GM12891 (cell line): ENCODE results near the gene UBE2J2.

Experiments
- DNase-seq: peaks from one replicate; pipeline ENCODE4 v3.0.0; 2011; ENCODE audit warnings: low spot score; ENCODE audit not compliant: insufficient read length
- FAIRE-seq: peaks from 2 replicates; lab custom pipeline; 2011; peaks lifted over from hg19 to GRCh38; lab: Jason Lieb, UNC
- PAX5 ChIP-seq: IDR thresholded peaks from 2 replicates; pipeline ENCODE4 v1.6.1; 2011; ENCODE audit warnings: low read length, moderate library complexity, mild to moderate bottlenecking; ENCODE audit not compliant: insufficient read depth, severe bottlenecking
- POLR2A ChIP-seq: IDR thresholded peaks from 2 replicates; pipeline ENCODE4 v1.6.1; 2011; ENCODE audit warnings: low read depth, low read length, control low read depth
- POLR2AphosphoS5 ChIP-seq: IDR thresholded peaks from 2 replicates; pipeline ENCODE4 v1.6.1; 2011; ENCODE audit warnings: low read depth, low read length, control low read depth
- POU2F2 ChIP-seq: IDR thresholded peaks from 2 replicates; pipeline ENCODE4 v1.6.1; 2011; ENCODE audit warnings: low read depth, mild to moderate bottlenecking, control low read depth, low read length, moderate library complexity
- SPI1 ChIP-seq: IDR thresholded peaks from 2 replicates; pipeline ENCODE4 v1.6.1; 2011; ENCODE audit warnings: low read depth, low read length, control low read depth
- TAF1 ChIP-seq: IDR thresholded peaks from 2 replicates; pipeline ENCODE4 v1.6.1; 2011; ENCODE audit warnings: low read depth, low read length, control low read depth

The UBE2J2 gene

DNA sequence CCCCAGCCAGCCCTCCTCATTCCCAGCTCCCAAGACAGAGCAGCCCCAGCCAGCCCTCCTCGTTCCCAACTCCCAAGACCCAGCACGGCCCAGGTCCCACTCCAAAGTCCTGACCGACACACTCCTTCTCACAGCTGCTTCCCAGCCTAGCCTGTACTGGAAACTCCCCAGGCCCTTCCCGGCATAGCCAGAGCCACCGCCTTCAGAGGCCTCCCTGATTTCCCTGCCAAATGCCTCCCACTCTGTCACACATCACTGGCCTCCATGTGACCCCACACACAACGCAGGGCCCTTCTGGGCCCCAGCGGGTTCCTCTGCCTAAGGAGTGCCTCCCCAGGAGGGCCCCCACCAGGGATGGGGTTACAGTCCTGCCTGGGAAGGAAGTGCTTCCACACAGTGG, 2.8 kb downstream of the UBE2J2 start:
- TF ChIP-seq POLR2AphosphoS5 (no peak), SPI1 (no peak), PAX5 (no peak), POU2F2 (no peak), TAF1 (no peak)
- no peak for FAIRE-seq

DNA sequence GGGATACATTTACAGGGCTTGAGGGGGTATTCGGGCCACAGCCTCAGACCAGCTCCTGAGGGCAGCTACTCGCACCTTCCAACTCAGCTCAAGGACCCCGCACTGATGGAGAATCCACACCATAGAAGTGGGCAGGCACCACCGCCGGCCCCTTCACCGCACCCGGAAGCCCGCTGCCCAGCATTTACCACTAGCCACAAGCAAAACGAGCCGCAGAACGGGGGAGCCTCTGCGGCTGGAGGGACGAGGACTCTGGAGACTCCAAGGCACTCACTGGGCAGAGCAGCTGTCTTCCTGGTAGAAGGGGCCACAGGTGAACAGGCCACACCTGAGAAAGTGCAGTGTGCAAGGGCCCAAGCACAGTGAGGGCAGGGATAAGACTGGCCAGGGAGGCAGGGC, 5.4 kb downstream of the UBE2J2 start:
- TF ChIP-seq SPI1 (no peak), TAF1 (no peak), POLR2AphosphoS5 (no peak)
- no peak for FAIRE-seq

More for the DNA sequence above, 2.8 kb downstream of the UBE2J2 start:
- no peak for DNase-seq

DNA sequence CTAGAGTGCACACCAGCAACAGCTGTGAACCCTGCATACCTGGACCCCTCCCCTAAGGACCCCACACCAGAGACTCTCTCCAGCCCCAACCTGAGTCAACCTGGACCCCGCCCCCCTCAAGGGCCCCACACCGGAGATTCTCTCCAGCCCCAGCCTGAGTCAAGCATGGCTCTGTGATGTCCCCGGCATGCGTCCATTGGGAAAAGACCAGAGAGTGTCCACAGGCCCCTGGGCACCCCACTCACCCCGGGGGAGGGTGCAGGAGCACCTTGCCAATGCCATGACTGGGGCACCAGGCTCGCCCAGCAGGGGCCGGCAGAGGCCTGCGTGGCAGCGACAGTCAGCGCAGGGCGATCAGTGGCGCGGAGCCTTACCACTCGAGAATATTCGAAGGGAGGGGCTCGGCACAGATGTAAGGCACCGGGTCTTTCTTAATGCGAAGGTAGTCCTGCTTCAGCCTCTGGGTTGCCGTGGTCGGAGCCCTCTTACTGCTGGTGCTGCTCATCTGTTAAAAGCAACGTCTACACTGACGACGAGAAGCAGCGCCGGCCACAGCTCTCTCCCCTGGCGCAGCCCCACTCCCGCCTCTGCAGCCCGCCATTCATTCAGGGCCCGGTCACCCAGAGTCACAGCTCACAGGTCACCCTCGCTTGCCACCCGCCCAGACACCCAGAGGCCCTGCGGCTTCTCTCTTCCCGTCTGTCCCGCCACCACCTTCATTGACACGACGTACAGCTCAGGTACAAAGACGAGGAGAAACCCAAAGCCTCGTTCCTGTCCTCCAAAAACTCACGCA, 6.0 kb downstream of the UBE2J2 start:
- FAIRE-seq = no peak

More for the DNA sequence above, 5.4 kb downstream of the UBE2J2 start:
- no peak for DNase-seq

DNA sequence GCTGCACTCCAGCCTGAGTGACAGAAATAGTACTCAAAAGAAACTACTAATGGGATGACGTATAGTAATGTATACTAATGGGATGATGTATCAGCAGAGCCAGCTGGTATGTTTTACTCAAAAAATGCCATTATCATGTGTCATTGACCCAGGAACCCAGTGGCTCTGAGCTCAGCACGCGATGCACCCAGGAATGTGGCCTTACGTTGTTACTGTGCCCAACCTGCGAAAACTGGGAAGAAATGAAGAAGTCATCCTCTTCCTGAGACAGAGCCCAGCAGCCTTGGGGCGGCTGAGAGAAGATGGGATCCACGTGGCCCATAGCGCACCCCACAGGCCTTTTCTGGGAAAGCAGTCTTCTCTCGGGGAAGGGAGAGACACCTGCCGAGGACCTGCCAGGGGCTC, 8.8 kb downstream of the UBE2J2 start:
- DNase-seq (no peak), FAIRE-seq (no peak)
- TF ChIP-seq POU2F2 (no peak), PAX5 (no peak), TAF1 (no peak), SPI1 (no peak), POLR2AphosphoS5 (no peak), POLR2A (no peak)

More for the DNA sequence above, 6.0 kb downstream of the UBE2J2 start:
- TF ChIP-seq POU2F2 (no peak), SPI1 (no peak), POLR2A (no peak), POLR2AphosphoS5 (no peak), PAX5 (no peak), TAF1 (no peak)
- no peak for DNase-seq

DNA sequence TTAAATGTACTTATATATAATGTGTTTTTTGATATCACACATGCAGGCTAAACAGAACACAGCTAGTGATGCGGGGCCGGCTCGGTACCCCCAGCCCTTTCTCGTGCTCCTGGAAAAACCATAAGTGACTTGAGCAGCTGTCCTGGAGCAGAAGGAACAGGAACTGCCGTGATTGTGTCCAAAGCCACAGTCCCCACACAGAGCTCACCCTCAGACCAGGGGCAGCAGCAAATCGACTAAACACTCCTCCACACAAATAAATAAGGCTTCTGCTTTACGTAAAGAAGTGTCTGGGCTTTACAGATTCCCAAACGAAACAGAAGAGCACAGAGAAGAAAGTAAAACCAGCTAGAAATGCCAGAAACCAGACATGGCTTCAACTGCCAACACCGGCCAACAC, 9.6 kb downstream of the UBE2J2 start:
- FAIRE-seq (no peak), DNase-seq (no peak)
- TF ChIP-seq SPI1 (no peak), POU2F2 (no peak), POLR2A (no peak), POLR2AphosphoS5 (no peak), PAX5 (no peak)

DNA sequence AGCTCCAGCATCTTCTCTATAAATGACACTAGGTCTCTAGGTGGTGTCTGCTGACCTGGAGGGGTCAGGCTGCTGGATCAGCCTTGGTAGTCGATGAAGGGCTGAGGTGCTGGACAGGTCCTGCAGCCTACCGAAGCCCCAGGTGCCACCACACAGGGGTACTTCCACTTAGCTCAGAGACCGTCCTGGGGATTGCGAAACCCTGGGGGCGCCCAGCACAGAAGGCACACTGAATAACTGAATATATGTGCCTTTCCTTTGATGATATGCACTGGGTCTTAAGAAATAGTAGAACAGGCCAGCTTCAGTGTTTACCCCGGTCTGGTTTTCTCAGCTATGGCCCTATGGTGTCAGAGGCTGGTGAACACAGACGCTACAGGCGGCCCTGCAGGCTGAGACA, 10.9 kb downstream of the UBE2J2 start:
- DNase-seq (no peak), FAIRE-seq (no peak)

DNA sequence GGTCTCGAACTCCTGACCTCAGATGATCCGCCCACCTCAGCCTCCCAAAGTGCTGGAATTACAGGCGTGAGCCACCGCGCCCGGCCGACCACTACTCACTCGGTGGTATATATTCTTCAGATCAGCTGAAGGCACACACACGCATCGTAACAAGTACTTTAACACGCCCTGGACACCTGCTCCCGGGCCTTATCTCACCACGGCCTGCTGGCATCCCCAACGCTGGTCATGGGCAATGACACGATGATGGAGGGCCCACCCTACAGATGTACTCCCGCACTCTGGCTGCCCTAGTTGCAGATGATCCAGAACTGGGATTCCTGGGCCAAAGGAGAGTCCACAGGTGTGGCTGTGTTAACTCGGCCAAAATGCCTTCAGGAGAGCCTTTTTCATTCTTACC, 11.6 kb downstream of the UBE2J2 start:
- DNase-seq (no peak), FAIRE-seq (no peak)
- TF ChIP-seq POU2F2 = no peak
- TF ChIP-seq SPI1 = no peak
- TF ChIP-seq POLR2A = no peak

More for the DNA sequence above, 10.9 kb downstream of the UBE2J2 start:
- no peak for TF ChIP-seq PAX5
- no peak for TF ChIP-seq POU2F2
- no peak for TF ChIP-seq POLR2A
- TF ChIP-seq POLR2AphosphoS5 = no peak
- no peak for TF ChIP-seq SPI1
- TF ChIP-seq TAF1 = no peak

DNA sequence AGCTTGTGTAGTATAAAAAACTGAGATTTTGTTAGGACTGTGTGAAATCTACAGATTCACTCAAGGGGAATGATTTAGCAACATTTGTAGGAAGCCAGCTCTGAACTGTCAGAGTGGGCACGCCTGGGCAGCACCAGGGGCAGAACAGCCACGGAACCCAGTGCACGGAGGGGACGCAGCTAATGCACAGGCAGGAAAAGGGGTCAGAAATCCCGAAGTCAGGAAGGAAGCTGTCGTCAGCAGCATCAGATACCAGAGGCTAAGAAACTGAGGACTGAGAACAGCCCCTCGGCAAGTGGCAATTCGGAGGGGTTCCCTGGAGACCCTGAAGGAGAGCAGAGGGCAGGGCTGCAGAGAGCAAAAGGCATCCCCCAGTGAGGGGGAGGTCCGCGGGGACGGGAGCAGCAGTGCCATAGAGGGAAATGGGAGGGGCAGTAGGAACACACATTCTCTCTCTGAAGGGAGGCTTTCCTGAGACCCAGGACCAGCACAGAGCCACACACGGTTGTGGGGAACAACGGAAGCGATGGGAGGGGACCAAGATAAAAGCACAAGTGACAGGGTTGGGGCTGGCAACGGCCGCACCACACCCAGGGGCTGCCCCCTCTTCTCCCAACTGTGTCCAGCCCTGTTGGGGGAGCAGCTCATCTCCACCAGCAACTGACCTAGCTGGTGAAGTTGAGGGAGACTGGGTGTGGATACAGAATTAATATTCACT, 12.7 kb downstream of the UBE2J2 start:
- TF ChIP-seq SPI1 = no peak
- TF ChIP-seq POLR2A = no peak
- TF ChIP-seq PAX5 = no peak
- TF ChIP-seq TAF1 = no peak
- no peak for TF ChIP-seq POLR2AphosphoS5
- TF ChIP-seq POU2F2 = no peak
- FAIRE-seq (no peak), DNase-seq (no peak)

DNA sequence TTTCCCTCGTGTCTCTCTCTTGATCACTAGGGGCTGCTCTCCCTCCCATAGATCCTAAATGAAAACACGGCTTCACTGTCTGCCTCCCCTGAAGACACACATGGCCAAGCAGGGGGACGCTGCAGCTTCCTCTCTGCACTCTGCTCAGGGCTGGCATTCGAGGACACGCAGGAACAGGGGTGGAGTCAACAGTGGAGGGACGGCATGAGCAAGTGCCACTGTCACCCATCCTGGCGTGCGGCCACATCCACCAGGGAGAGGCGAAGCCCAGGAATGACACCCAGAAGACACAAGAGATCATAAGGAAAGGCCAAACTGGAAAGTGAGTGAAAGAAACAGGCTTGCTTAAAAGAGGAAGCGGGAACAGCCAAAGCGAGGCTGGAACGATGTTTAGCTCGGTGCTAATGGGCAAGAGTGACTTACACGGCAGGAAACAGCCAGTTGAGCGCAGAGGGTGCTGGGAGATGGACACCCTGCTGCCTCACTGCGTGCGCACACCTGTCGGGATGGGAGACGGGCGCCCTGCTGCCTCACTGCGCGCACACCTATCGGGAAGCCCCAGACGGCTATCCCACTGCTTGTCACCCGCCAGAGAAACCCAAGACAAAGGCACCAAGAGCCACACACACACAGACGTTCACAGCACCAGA, 13.6 kb downstream of the UBE2J2 start:
- no peak for DNase-seq
- TF ChIP-seq SPI1 (peak; percentile 86), PAX5 (no peak)
- FAIRE-seq = no peak

DNA sequence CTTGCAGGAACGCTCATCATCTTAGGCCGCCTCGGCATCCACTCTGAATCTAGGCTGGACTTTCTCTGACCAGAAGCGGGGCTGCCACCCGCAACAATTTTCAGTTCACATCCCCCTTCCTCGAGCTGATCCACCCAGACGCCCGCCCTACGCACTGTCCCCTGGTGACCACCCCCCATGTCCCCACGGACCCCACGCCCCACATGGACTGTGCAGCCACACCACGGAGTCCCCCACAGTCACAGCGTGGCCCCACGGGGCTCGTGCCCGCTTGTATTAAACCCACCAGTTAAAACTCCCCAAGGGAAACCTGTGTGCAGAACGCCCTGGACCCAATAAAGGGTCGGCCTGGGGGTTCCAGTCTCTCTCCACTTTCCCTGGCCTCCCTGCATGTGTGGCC, 14.1 kb downstream of the UBE2J2 start:
- FAIRE-seq = no peak
- DNase-seq = no peak
- TF ChIP-seq POLR2A = no peak
- TF ChIP-seq POLR2AphosphoS5 = no peak
- TF ChIP-seq TAF1 = no peak
- TF ChIP-seq PAX5 = no peak
- TF ChIP-seq POU2F2 = no peak
- no peak for TF ChIP-seq SPI1
